Measurements from ENCODE around the gene KRTAP12-3. TPM values are rescaled to one million over a fixed set of nuclear protein-coding genes. Genes with fewer than 3 reads are reported as not detected.

Gene KRTAP12-3
- polyA plus RNA-seq, 1 donor from 2014 or later = not detected

DNA sequence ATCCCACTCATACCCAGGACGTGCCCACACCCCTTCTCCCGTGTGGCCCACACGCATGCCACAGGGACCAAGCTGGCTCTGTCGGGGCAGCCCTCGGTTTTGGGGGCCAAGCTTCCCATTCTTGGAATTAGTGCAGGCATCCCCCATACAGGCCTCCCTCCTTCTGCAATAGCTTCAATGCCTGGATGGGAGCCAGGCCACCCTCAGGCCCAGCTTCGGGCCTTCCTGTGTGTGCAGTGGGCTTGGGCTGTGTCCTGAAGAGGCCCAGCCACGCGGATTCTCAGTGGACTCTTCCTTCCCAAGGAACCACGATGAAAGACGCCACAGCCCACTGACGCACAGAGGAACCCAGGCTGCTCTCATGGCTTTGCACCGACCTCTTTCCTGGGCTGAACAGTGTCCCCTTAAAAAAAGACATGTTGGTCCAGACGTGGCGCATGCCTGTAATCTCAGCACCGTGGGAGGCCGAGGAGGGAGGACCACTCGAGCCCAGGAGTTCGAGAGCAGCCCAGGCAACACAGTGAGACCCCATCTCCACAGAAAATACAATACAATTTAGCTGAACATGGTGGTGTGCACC is 8.1 kb upstream of the KRTAP12-3 start:
- Histone ChIP-seq H3F3A (ENCODE audit: insufficient read depth, low read length, poor library complexity, severe bottlenecking) (no peaks in the 10 kb centered on the region), H2AFZ (ENCODE audit: low read depth, low read length) (no peak overlapping the region), H3K36me3 (ENCODE audit: insufficient read depth, low read length) (no peaks in the 10 kb centered on the region), H3K27ac (ENCODE audit: low read length) (no peak overlapping the region), H3K9me3 (ENCODE audit: low read length) (no peaks in the 10 kb centered on the region), H3K4me2 (ENCODE audit: low read length) (no peak overlapping the region), H3K9me2 (ENCODE audit: insufficient read depth, low read length) (no peaks in the 10 kb centered on the region), H3K4me3 (ENCODE audit: low read length) (no peak overlapping the region), H3K79me2 (replicated peaks; ENCODE audit: insufficient read depth, low read length) (no peaks in the 10 kb centered on the region), H4K20me1 (ENCODE audit: insufficient read depth) (no peaks in the 10 kb centered on the region), H3K27me3 (ENCODE audit: insufficient read depth, low read depth, low read length) (no peaks in the 10 kb centered on the region), H3K9ac (ENCODE audit: low read length) (no peak overlapping the region)
- TF ChIP-seq EP300 (conservative IDR thresholded peaks at IDR 0.05; ENCODE audit: poor library complexity, severe bottlenecking) (no peak), EZH2 (IDR thresholded peaks at IDR 0.05; ENCODE audit: borderline replicate concordance, insufficient read depth, low read length, poor library complexity, severe bottlenecking) (no peak), SMC3 (conservative IDR thresholded peaks at IDR 0.05; ENCODE audit: poor library complexity) (no peak), MXI1 (conservative IDR thresholded peaks at IDR 0.05; ENCODE audit: poor library complexity, severe bottlenecking) (no peak), TAF1 (IDR thresholded peaks at IDR 0.05; ENCODE audit: low read depth) (no peak), POLR2AphosphoS5 (IDR thresholded peaks at IDR 0.05) (no peak), RAD21 (conservative IDR thresholded peaks at IDR 0.05) (no peak)
- TF ChIP-seq, protein P1, sequence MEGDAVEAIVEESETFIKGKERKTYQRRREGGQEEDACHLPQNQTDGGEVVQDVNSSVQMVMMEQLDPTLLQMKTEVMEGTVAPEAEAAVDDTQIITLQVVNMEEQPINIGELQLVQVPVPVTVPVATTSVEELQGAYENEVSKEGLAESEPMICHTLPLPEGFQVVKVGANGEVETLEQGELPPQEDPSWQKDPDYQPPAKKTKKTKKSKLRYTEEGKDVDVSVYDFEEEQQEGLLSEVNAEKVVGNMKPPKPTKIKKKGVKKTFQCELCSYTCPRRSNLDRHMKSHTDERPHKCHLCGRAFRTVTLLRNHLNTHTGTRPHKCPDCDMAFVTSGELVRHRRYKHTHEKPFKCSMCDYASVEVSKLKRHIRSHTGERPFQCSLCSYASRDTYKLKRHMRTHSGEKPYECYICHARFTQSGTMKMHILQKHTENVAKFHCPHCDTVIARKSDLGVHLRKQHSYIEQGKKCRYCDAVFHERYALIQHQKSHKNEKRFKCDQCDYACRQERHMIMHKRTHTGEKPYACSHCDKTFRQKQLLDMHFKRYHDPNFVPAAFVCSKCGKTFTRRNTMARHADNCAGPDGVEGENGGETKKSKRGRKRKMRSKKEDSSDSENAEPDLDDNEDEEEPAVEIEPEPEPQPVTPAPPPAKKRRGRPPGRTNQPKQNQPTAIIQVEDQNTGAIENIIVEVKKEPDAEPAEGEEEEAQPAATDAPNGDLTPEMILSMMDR (IDR thresholded peaks at IDR 0.05; ENCODE audit: poor library complexity, severe bottlenecking) = no peak
- TF ChIP-seq, protein P2, sequence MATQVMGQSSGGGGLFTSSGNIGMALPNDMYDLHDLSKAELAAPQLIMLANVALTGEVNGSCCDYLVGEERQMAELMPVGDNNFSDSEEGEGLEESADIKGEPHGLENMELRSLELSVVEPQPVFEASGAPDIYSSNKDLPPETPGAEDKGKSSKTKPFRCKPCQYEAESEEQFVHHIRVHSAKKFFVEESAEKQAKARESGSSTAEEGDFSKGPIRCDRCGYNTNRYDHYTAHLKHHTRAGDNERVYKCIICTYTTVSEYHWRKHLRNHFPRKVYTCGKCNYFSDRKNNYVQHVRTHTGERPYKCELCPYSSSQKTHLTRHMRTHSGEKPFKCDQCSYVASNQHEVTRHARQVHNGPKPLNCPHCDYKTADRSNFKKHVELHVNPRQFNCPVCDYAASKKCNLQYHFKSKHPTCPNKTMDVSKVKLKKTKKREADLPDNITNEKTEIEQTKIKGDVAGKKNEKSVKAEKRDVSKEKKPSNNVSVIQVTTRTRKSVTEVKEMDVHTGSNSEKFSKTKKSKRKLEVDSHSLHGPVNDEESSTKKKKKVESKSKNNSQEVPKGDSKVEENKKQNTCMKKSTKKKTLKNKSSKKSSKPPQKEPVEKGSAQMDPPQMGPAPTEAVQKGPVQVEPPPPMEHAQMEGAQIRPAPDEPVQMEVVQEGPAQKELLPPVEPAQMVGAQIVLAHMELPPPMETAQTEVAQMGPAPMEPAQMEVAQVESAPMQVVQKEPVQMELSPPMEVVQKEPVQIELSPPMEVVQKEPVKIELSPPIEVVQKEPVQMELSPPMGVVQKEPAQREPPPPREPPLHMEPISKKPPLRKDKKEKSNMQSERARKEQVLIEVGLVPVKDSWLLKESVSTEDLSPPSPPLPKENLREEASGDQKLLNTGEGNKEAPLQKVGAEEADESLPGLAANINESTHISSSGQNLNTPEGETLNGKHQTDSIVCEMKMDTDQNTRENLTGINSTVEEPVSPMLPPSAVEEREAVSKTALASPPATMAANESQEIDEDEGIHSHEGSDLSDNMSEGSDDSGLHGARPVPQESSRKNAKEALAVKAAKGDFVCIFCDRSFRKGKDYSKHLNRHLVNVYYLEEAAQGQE (IDR thresholded peaks at IDR 0.05; ENCODE audit: borderline replicate concordance) = no peak

DNA sequence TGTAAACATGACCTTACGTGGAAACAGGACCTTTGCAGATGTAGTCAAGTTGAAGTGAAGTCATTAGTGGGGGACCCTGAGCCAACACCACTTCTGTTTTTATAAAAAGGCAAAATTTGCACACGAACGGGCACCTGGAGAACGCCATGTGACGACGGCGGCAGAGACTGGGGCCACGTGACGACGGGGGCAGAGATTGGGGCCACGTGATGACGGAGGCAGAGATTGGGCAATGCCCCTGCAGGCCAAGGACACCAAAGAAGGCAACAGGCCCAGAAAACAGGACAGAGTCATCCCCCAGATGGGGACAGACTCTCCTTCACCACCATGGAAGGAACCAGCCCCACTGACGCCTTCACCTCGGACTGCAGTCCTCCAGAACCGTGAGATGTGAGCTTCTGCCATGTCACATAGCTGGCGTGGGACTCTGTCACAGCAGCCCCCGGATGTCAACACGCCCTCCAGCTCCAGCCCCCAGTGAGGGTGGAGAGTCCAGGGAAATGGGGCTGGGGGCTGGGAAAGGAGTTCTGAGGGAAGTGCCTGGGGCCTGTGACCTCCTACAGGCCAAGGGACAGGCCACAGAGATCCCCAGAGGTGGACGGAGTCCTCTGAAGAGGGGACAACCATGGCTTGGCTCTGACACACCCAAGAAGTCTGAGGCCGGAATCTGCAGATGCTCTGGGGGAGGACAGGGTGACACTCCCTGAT is 7.3 kb upstream of the KRTAP12-3 start:
- H3K9me3 ChIP-seq (ENCODE audit: low read length) = no peaks in the 10 kb centered on the region
- H3K9ac ChIP-seq (ENCODE audit: low read length) = no peak overlapping the region
- no peak overlapping the region for H3K4me2 ChIP-seq (ENCODE audit: low read length)
- H3K36me3 ChIP-seq (ENCODE audit: insufficient read depth, low read length) = no peaks in the 10 kb centered on the region
- H3K27ac ChIP-seq (ENCODE audit: low read length) = no peak overlapping the region
- H2AFZ ChIP-seq (ENCODE audit: low read depth, low read length) = no peak overlapping the region
- H3K79me2 ChIP-seq (replicated peaks; ENCODE audit: insufficient read depth, low read length) = no peaks in the 10 kb centered on the region
- no peaks in the 10 kb centered on the region for H4K20me1 ChIP-seq (ENCODE audit: insufficient read depth)
- H3K9me2 ChIP-seq (ENCODE audit: insufficient read depth, low read length) = no peaks in the 10 kb centered on the region
- no peak overlapping the region for H3K4me3 ChIP-seq (ENCODE audit: low read length)
- H3F3A ChIP-seq (ENCODE audit: insufficient read depth, low read length, poor library complexity, severe bottlenecking) = no peaks in the 10 kb centered on the region
- H3K27me3 ChIP-seq (ENCODE audit: insufficient read depth, low read depth, low read length) = no peaks in the 10 kb centered on the region
- TF ChIP-seq EZH2 (IDR thresholded peaks at IDR 0.05; ENCODE audit: borderline replicate concordance, insufficient read depth, low read length, poor library complexity, severe bottlenecking) (no peak), TAF1 (IDR thresholded peaks at IDR 0.05; ENCODE audit: low read depth) (no peak), MXI1 (conservative IDR thresholded peaks at IDR 0.05; ENCODE audit: poor library complexity, severe bottlenecking) (no peak)
- TF ChIP-seq, protein P2 (IDR thresholded peaks at IDR 0.05; ENCODE audit: borderline replicate concordance) = no peak

All from neural cell (in vitro differentiated cells).